Activated naive CD4-positive, alpha-beta T cell treated with anti-CD3 and anti-CD28 coated beads, Interleukin-2, amount 50 U/mL, for 72 hours (primary cell): ENCODE measurements around the gene TIMP2. TPM values are rescaled to one million over a fixed set of nuclear protein-coding genes. Genes with fewer than 3 reads are reported as not detected.

Experiments
- ATAC-seq, 2 donors: fragments of 150-1000 bp; cut with Tn5 transposase; 2 replicates each; pipeline ENCODE4 v1.10.0; 2021; ENCODE audit warnings: mild to moderate bottlenecking in 2 of 2, moderate library complexity in 2 of 2
- DNase-seq, 2 donors: peaks; one replicate each; pipeline ENCODE4 v3.0.0; 2021 to 2022; ENCODE audit warnings: low spot score in 2 of 2
- H3K27ac Mint-ChIP-seq, 2 donors: one replicate each; pipeline ENCODE4 v1.8.0; 2022; ENCODE audit warnings: mild to moderate bottlenecking in 2 of 2, mixed read lengths in 2 of 2
- H3K36me3 Mint-ChIP-seq, 2 donors: one replicate each; pipeline ENCODE4 v1.8.0; 2022; ENCODE audit warnings: mixed read lengths in 2 of 2
- H3K9me3 Mint-ChIP-seq, 2 donors: one replicate each; pipeline ENCODE4 v1.8.0; 2022; ENCODE audit warnings: mixed read lengths in 2 of 2
- total RNA-seq, 2 donors: library from RNA; stranded (reverse); gene quantifications; one replicate each; pipeline ENCODE4 v1.2.3, GENCODE V29; 2022

TIMP2 gene
- total RNA-seq, 2 donors from 2014 or later: 1.1 TPM

- ATAC-seq (no peak), DNase-seq (no peak)
- Mint-ChIP-seq H3K27ac (no peak overlapping the region), H3K9me3 (no peaks in the 10 kb centered on the region), H3K36me3 (no peaks in the 10 kb centered on the region)
Observed at GRCh38 chr17:78847052-78847451, 78.1 kb downstream of the TIMP2 start.

GRCh38 chr17:78844301-78845005 is 80.7 kb downstream of the TIMP2 start:
- ATAC-seq: no peak
- H3K27ac Mint-ChIP-seq: peak overlapping the region in 1 of 2 donors; percentile 68
- no peak for DNase-seq
- peaks cover 5% of the 10 kb centered on the region in 2 donors for H3K36me3 Mint-ChIP-seq
- no peaks in the 10 kb centered on the region for H3K9me3 Mint-ChIP-seq

- DNase-seq: peak in 1 of 2 donors; percentile 57
- no peak for ATAC-seq
- peaks cover 15 to 16% of the 10 kb centered on the region in 2 donors for H3K36me3 Mint-ChIP-seq
- H3K27ac Mint-ChIP-seq: no peak overlapping the region
- H3K9me3 Mint-ChIP-seq: no peaks in the 10 kb centered on the region
Observed at GRCh38 chr17:78842881-78843565, 82.2 kb downstream of the TIMP2 start.

- ATAC-seq: peak; percentile 91 to 94
- H3K36me3 Mint-ChIP-seq: peaks cover 24 to 29% of the 10 kb centered on the region in 2 donors
- peak within 1 kb of the TSS; percentile 88 to 97 for H3K27ac Mint-ChIP-seq
- peak; percentile 98 to 100 for DNase-seq
- no peaks in the 10 kb centered on the region for H3K9me3 Mint-ChIP-seq
Observed at GRCh38 chr17:78840780-78841611, 84.2 kb downstream of the TIMP2 start, which contains the start of gene USP36. Gene USP36 (minus strand): TSS chr17:78840814. CDS start chr17:78836363, 4,451 bp downstream.

- no peak for DNase-seq
- H3K36me3 Mint-ChIP-seq: peaks cover 28 to 32% of the 10 kb centered on the region in 2 donors
- no peaks in the 10 kb centered on the region for H3K9me3 Mint-ChIP-seq
- ATAC-seq: no peak
- H3K27ac Mint-ChIP-seq: peak overlapping the region; percentile 88 to 95
Observed at GRCh38 chr17:78840530-78840779, 84.7 kb downstream of the TIMP2 start.

GRCh38 chr17:78839762-78840529 is 85.2 kb downstream of the TIMP2 start:
- H3K36me3 Mint-ChIP-seq: peaks cover 28 to 32% of the 10 kb centered on the region in 2 donors
- H3K27ac Mint-ChIP-seq: peak overlapping the region; percentile 88 to 97

GRCh38 chr17:78839235-78839761 is 85.9 kb downstream of the TIMP2 start:
- H3K36me3 Mint-ChIP-seq: peaks cover 28 to 32% of the 10 kb centered on the region in 2 donors
- no peak for DNase-seq

More at GRCh38 chr17:78839762-78840529, 85.2 kb downstream of the TIMP2 start:
- peak; percentile 51 to 57 for DNase-seq
- no peaks in the 10 kb centered on the region for H3K9me3 Mint-ChIP-seq
- peak; percentile 10 to 23 for ATAC-seq

GRCh38 chr17:78838574-78839005 is 86.6 kb downstream of the TIMP2 start:
- Mint-ChIP-seq H3K9me3 (no peaks in the 10 kb centered on the region), H3K27ac (peak overlapping the region; percentile 88 to 97), H3K36me3 (peaks cover 28 to 33% of the 10 kb centered on the region in 2 donors)
- ATAC-seq (no peak), DNase-seq (no peak)

More at GRCh38 chr17:78839235-78839761, 85.9 kb downstream of the TIMP2 start:
- no peak for ATAC-seq
- H3K27ac Mint-ChIP-seq: peak overlapping the region; percentile 88 to 97
- no peaks in the 10 kb centered on the region for H3K9me3 Mint-ChIP-seq

- Mint-ChIP-seq H3K27ac (no peak overlapping the region), H3K9me3 (no peaks in the 10 kb centered on the region), H3K36me3 (peaks cover 40 to 41% of the 10 kb centered on the region in 2 donors)
- ATAC-seq (no peak), DNase-seq (no peak)
Observed at GRCh38 chr17:78836420-78837021, 88.7 kb downstream of the TIMP2 start.

GRCh38 chr17:78834571-78834970 is 90.6 kb downstream of the TIMP2 start:
- Mint-ChIP-seq H3K27ac (no peak overlapping the region), H3K9me3 (no peaks in the 10 kb centered on the region), H3K36me3 (peaks cover 37 to 45% of the 10 kb centered on the region in 2 donors)
- DNase-seq (no peak), ATAC-seq (no peak)

- Mint-ChIP-seq H3K9me3 (no peaks in the 10 kb centered on the region), H3K27ac (peak overlapping the region in 1 of 2 donors; percentile 65), H3K36me3 (peaks cover 29 to 38% of the 10 kb centered on the region in 2 donors)
- no peak for ATAC-seq
- no peak for DNase-seq
Observed at GRCh38 chr17:78832541-78832810, 92.7 kb downstream of the TIMP2 start.

- peaks cover 27 to 38% of the 10 kb centered on the region in 2 donors for H3K36me3 Mint-ChIP-seq
- H3K27ac Mint-ChIP-seq: peak overlapping the region in 1 of 2 donors; percentile 65
- no peak for DNase-seq
- ATAC-seq: no peak
- H3K9me3 Mint-ChIP-seq: no peaks in the 10 kb centered on the region
Observed at GRCh38 chr17:78831688-78832540, 93.3 kb downstream of the TIMP2 start.

- no peaks in the 10 kb centered on the region for H3K9me3 Mint-ChIP-seq
- no peak overlapping the region for H3K27ac Mint-ChIP-seq
- H3K36me3 Mint-ChIP-seq: peaks cover 17 to 32% of the 10 kb centered on the region in 2 donors
- DNase-seq (no peak), ATAC-seq (no peak)
Observed at GRCh38 chr17:78829477-78829876, 95.7 kb downstream of the TIMP2 start.

GRCh38 chr17:78828470-78829185 is 96.6 kb downstream of the TIMP2 start:
- ATAC-seq: peak; percentile 49 to 59

More at GRCh38 chr17:78828470-78829185, 96.6 kb downstream of the TIMP2 start:
- Mint-ChIP-seq H3K9me3 (no peaks in the 10 kb centered on the region), H3K36me3 (peaks cover 24 to 38% of the 10 kb centered on the region in 2 donors), H3K27ac (peak overlapping the region in 1 of 2 donors; percentile 29)
- no peak for DNase-seq
